ENCODE data around the gene TLX2. TPM values are rescaled to one million over a fixed set of nuclear protein-coding genes. Genes with fewer than 3 reads are reported as not detected.

Gene TLX2
- total and polyA plus RNA-seq, 2 of the 13 experiments (the other 11 are each of a cell fraction or from before 2014, with no cell fraction given): 0.05 to 0.20 TPM

- WGBS (ENCODE audit: low lambda C conversion rate): 60% methylated on average over 2 of the region's 2 CpGs
- peak; percentile 77 for FAIRE-seq
- ChIA-PET POLR2A (interaction anchor here (1.1 to 20.6 kb wide), 4 partner anchors 13 to 41 kb away, joined by 3 to 795 read pairs (median 93); partner anchors contain the start of genes AUP1, DQX1, HTRA2 and INO80B), CTCF (ENCODE audit: low intra/inter-chr PET ratio, low total read pairs) (no interaction called here)
- Histone ChIP-seq H3K4me1 (ENCODE audit: insufficient read depth, low read length) (peaks cover 80% of the 10 kb centered on the region), H3K4me2 (ENCODE audit: low read depth, low read length) (no peak overlapping the region), H3K27me3 (ENCODE audit: control insufficient read depth in 1 of 2, insufficient read depth in 2 of 2, low read length in 2 of 2) (no peaks in the 10 kb centered on the region; a peak in 1 of 5 replicates), H3K4me3 (replicated peaks in 1 of 3; ENCODE audit: insufficient read depth in 1 of 3, low read depth in 2 of 3, low read length in 3 of 3) (no peak overlapping the region), H3K36me3 (replicated peaks in 1 of 2; ENCODE audit: control insufficient read depth in 1 of 2, insufficient read depth in 2 of 2, low read length in 2 of 2) (peaks cover 15 to 17% of the 10 kb centered on the region in 2 experiments), H3K9me3 (ENCODE audit: low read length) (no peaks in the 10 kb centered on the region), H3K79me2 (ENCODE audit: insufficient read depth, low read length) (peaks cover 26% of the 10 kb centered on the region), H2AFZ (ENCODE audit: low read length) (no peak overlapping the region), H3K9ac (ENCODE audit: insufficient read depth, low read depth, low read length) (no peak overlapping the region), H4K20me1 (ENCODE audit: insufficient read depth, low read length) (no peaks in the 10 kb centered on the region), H3K27ac (ENCODE audit: extremely low read length, insufficient read depth, low read length) (peak overlapping the region; percentile 46)
- BruUV-seq (replicated peaks): no TSS peak
- in situ Hi-C loops (cut with HindIII; ENCODE audit: extremely low pct_ligation_motif_present, low pct_unique_long_range_greater_than_20kb) (no loop called here), intact Hi-C loops (cut with micrococcal nuclease; ENCODE audit: unreplicated experiment) (no loop called here)
- DNase-seq (ENCODE audit: low spot score): peak; percentile 79
- ATAC-seq: no peak
- no peak for TF ChIP-seq JUN (CRISPR knock-in tag; IDR thresholded peaks at IDR 0.05)
- TF ChIP-seq TOE1 (CRISPR knock-in tag; IDR thresholded peaks at IDR 0.05): no peak
- TF ChIP-seq ZNF770 (CRISPR knock-in tag; IDR thresholded peaks at IDR 0.05): 0 out of 2 replicates have a peak, but pooled peaks have one; percentile 21
- 0 out of 2 replicates have a peak, but pooled peaks have one; percentile 17 for TF ChIP-seq PHF8 (CRISPR knock-in tag; IDR thresholded peaks at IDR 0.05)
- TF ChIP-seq FOXC1 (CRISPR knock-in tag; IDR thresholded peaks at IDR 0.05; ENCODE audit: borderline replicate concordance): no peak
- no peak for TF ChIP-seq PREB (CRISPR knock-in tag; IDR thresholded peaks at IDR 0.05)
- no peak for TF ChIP-seq MXI1 (IDR thresholded peaks at IDR 0.05; ENCODE audit: borderline replicate concordance, low read depth, low read length)
- 0 out of 2 replicates have a peak, but pooled peaks have one; percentile 55 for TF ChIP-seq ZBTB20 (CRISPR knock-in tag; IDR thresholded peaks at IDR 0.05; ENCODE audit: borderline replicate concordance, low read depth)
- peak; percentile 87 for TF ChIP-seq TEAD3 (CRISPR knock-in tag; optimal IDR thresholded peaks at IDR 0.05; ENCODE audit: borderline replicate concordance)
- peak; percentile 48; the same call in 1 of the 2 replicates for TF ChIP-seq NCOA2 (CRISPR knock-in tag; IDR thresholded peaks at IDR 0.05)
- TF ChIP-seq ZNF362 (CRISPR knock-in tag; IDR thresholded peaks at IDR 0.05; ENCODE audit: borderline replicate concordance): peak; percentile 97
- TF ChIP-seq ZNF839 (CRISPR knock-in tag; IDR thresholded peaks at IDR 0.05; ENCODE audit: borderline replicate concordance): no peak
- 0 out of 2 replicates have a peak, but pooled peaks have one; percentile 20 for TF ChIP-seq RXRB (CRISPR knock-in tag; IDR thresholded peaks at IDR 0.05; ENCODE audit: borderline replicate concordance)
- TF ChIP-seq SOX5 (CRISPR knock-in tag; IDR thresholded peaks at IDR 0.05; ENCODE audit: borderline replicate concordance): peak; percentile 52; the same call in 1 of the 2 replicates
- TF ChIP-seq ZSCAN30 (CRISPR knock-in tag; IDR thresholded peaks at IDR 0.05): no peak
- 0 out of 2 replicates have a peak, but pooled peaks have one; percentile 19 for TF ChIP-seq SIX1 (CRISPR knock-in tag; IDR thresholded peaks at IDR 0.05; ENCODE audit: borderline replicate concordance)
- TF ChIP-seq PPARG (CRISPR knock-in tag; conservative IDR thresholded peaks at IDR 0.05): peak; percentile 68
- TF ChIP-seq FOXP4 (CRISPR knock-in tag; IDR thresholded peaks at IDR 0.05): peak; percentile 71
Measured at GRCh38 chr2:74486141-74486540, 28.1 kb upstream of the TLX2 start.

All from HepG2 (cell line).